H1 (cell line): ENCODE data around the gene GADD45A. TPM values are rescaled to one million over a fixed set of nuclear protein-coding genes. Genes with fewer than 3 reads are reported as not detected.

ENCODE experiments used
- CTCF ChIA-PET: fragments of 300-600 bp; sonication (Branson Sonifier 250); formaldehyde crosslinking; loops from one replicate; lab custom pipeline; 2021; ENCODE audit not compliant: partially characterized antibody; lab: Charles Lee
- POLR2A ChIA-PET: fragments of 300-600 bp; sonication (Branson Sonifier 250); formaldehyde crosslinking; loops from one replicate; lab custom pipeline; 2021; ENCODE audit warnings: inconsistent platforms; ENCODE audit not compliant: partially characterized antibody; lab: Charles Lee
- DNase-seq, 2 experiments: peaks; one replicate each; pipeline versions ENCODE4 v3.0.0 to v3.0.0-alpha.2; 2010 to 2022; ENCODE audit warnings: low spot score in 2 of 2, low read depth in 1 of 2, mixed read lengths in 1 of 2
- FAIRE-seq: peaks from 2 replicates; lab custom pipeline; 2011; peaks lifted over from hg19 to GRCh38; lab: Jason Lieb, UNC
- H2AFZ ChIP-seq: 2 replicates; pipeline ENCODE4 v1.8.1; 2012; ENCODE audit warnings: low read length, inconsistent platforms
- H2AK5ac ChIP-seq: 2 replicates; pipeline ENCODE4 v1.6.1; 2013; ENCODE audit warnings: low read depth, low read length
- H2BK120ac ChIP-seq: replicated peaks from 2 replicates; pipeline ENCODE3; 2013; ENCODE audit warnings: low read depth, low read length, inconsistent platforms
- H2BK12ac ChIP-seq: 2 replicates; pipeline ENCODE4 v1.6.1; 2013; ENCODE audit warnings: low read depth, low read length
- H2BK15ac ChIP-seq: 2 replicates; pipeline ENCODE4 v1.6.1; 2013; ENCODE audit warnings: low read length
- H2BK20ac ChIP-seq: 2 replicates; pipeline ENCODE4 v1.6.1; 2013; ENCODE audit warnings: low read length
- H2BK5ac ChIP-seq: 2 replicates; pipeline ENCODE4 v1.6.1; 2013; ENCODE audit warnings: low read depth, low read length
- H3K14ac ChIP-seq: 2 replicates; pipeline ENCODE4 v1.6.1; 2013; ENCODE audit warnings: inconsistent platforms; ENCODE audit not compliant: insufficient read length
- H3K18ac ChIP-seq: 2 replicates; pipeline ENCODE4 v1.6.1; 2013; ENCODE audit warnings: low read length; ENCODE audit errors: extremely low read depth
- H3K23ac ChIP-seq: 2 replicates; pipeline ENCODE4 v1.6.1; 2013; ENCODE audit warnings: inconsistent platforms; ENCODE audit not compliant: insufficient read length
- H3K23me2 ChIP-seq: 2 replicates; pipeline ENCODE4 v1.6.1; 2013; ENCODE audit warnings: low read depth, low read length
- H3K27ac ChIP-seq: 2 replicates; pipeline ENCODE4 v1.6.1; 2011; ENCODE audit warnings: low read depth, low read length, inconsistent platforms
- H3K27me3 ChIP-seq, 4 experiments: replicated peaks in 1 of 4; 1 replicate in 1 of 4; 2 replicates in 3 of 4; pipeline versions ENCODE4 v1.6.1 to v1.8.1; 2011 to 2013; ENCODE audit warnings: low read length in 3 of 4, mild to moderate bottlenecking in 3 of 4, inconsistent platforms in 2 of 4, mixed read lengths in 2 of 4, moderate library complexity in 1 of 4; ENCODE audit not compliant: control insufficient read depth in 3 of 4, insufficient read depth in 3 of 4; ENCODE audit errors: extremely low read depth in 1 of 4
- H3K36me3 ChIP-seq, 4 experiments: 2 replicates each; pipeline versions ENCODE4 v1.6.1 to v1.8.1; 2011 to 2013; ENCODE audit warnings: mild to moderate bottlenecking in 4 of 4, low read length in 3 of 4, moderate library complexity in 2 of 4, control low read depth in 1 of 4, inconsistent platforms in 1 of 4; ENCODE audit not compliant: insufficient read depth in 4 of 4, control insufficient read depth in 2 of 4
- H3K4ac ChIP-seq: replicated peaks from 2 replicates; pipeline ENCODE3; 2013; ENCODE audit warnings: low read length, low read depth, mixed read lengths, inconsistent platforms; ENCODE audit not compliant: insufficient read length
- H3K4me1 ChIP-seq, 4 experiments: replicated peaks in 1 of 4; 1 replicate in 1 of 4; 2 replicates in 3 of 4; pipeline versions ENCODE4 v1.6.1 to v1.8.1; 2011 to 2013; ENCODE audit warnings: low read length in 3 of 4, inconsistent platforms in 2 of 4, mixed read lengths in 1 of 4; ENCODE audit not compliant: insufficient read depth in 4 of 4, control insufficient read depth in 3 of 4
- H3K4me2 ChIP-seq, 2 experiments: 2 replicates each; pipeline versions ENCODE4 v1.6.1 to v1.8.1; 2011 to 2013; ENCODE audit warnings: low read depth in 2 of 2, low read length in 2 of 2, control low read depth in 1 of 2, inconsistent platforms in 1 of 2, mild to moderate bottlenecking in 1 of 2; ENCODE audit not compliant: insufficient read depth in 1 of 2
- H3K4me3 ChIP-seq, 4 experiments: fragments of 200-600, 300-600 bp in 1 of 4; sonication (generic), shearing (Covaris generic), sonication (Bioruptor Twin) in 1 of 4; 2 replicates each; pipeline versions ENCODE4 v1.5.1 to v1.8.1; 2011 to 2016; ENCODE audit warnings: low read length in 4 of 4, low read depth in 3 of 4, control low read depth in 2 of 4, inconsistent platforms in 2 of 4, mild to moderate bottlenecking in 2 of 4, mixed read lengths in 1 of 4, moderate library complexity in 1 of 4; ENCODE audit not compliant: insufficient read depth in 2 of 4; ENCODE audit errors: extremely low read depth in 1 of 4
- H3K56ac ChIP-seq: replicated peaks from 2 replicates; pipeline ENCODE3; 2013; ENCODE audit warnings: low read depth, mild to moderate bottlenecking, mixed read lengths, low read length, inconsistent platforms; ENCODE audit not compliant: insufficient read length
- H3K79me1 ChIP-seq: 2 replicates; pipeline ENCODE4 v1.6.1; 2013; ENCODE audit warnings: low read depth, low read length, control low read depth
- H3K79me2 ChIP-seq, 2 experiments: 2 replicates each; pipeline versions ENCODE4 v1.6.1 to v1.8.1; 2012 to 2013; ENCODE audit warnings: low read length in 2 of 2, mild to moderate bottlenecking in 2 of 2, inconsistent platforms in 1 of 2; ENCODE audit not compliant: insufficient read depth in 2 of 2, control insufficient read depth in 1 of 2
- H3K9ac ChIP-seq, 4 experiments: replicated peaks in 1 of 4; 1 replicate in 1 of 4; 2 replicates in 3 of 4; pipeline versions ENCODE4 v1.6.1 to v1.8.1; 2011 to 2013; ENCODE audit warnings: low read depth in 3 of 4, low read length in 3 of 4, control low read depth in 2 of 4, mild to moderate bottlenecking in 2 of 4, moderate library complexity in 2 of 4, inconsistent platforms in 1 of 4; ENCODE audit errors: extremely low read depth in 1 of 4
- H3K9me3 ChIP-seq, 2 experiments: 2 replicates each; pipeline versions ENCODE4 v1.6.1 to v1.8.1; 2012 to 2013; ENCODE audit warnings: mild to moderate bottlenecking in 2 of 2, moderate library complexity in 2 of 2, control low read depth in 1 of 2, inconsistent platforms in 1 of 2, low read depth in 1 of 2, low read length in 1 of 2, mixed read lengths in 1 of 2; ENCODE audit not compliant: insufficient read depth in 2 of 2
- H4K20me1 ChIP-seq, 2 experiments: replicated peaks in 1 of 2; 2 replicates each; pipeline versions ENCODE3 to v1.8.1; 2011 to 2013; ENCODE audit warnings: inconsistent platforms in 2 of 2, low read length in 2 of 2, mild to moderate bottlenecking in 1 of 2; ENCODE audit not compliant: insufficient read depth in 2 of 2, control insufficient read depth in 1 of 2
- H4K5ac ChIP-seq: 2 replicates; pipeline ENCODE4 v1.6.1; 2013; ENCODE audit warnings: low read length, low read depth, mixed read lengths, inconsistent platforms; ENCODE audit not compliant: insufficient read length
- H4K8ac ChIP-seq: 2 replicates; pipeline ENCODE4 v1.8.0; 2013; ENCODE audit warnings: mild to moderate bottlenecking, moderate library complexity, low read length, inconsistent platforms; ENCODE audit not compliant: insufficient read depth; ENCODE audit errors: extremely low read depth
- H4K91ac ChIP-seq: replicated peaks from 2 replicates; pipeline ENCODE3; 2013; ENCODE audit warnings: low read length, mixed read lengths, inconsistent platforms; ENCODE audit not compliant: insufficient read length
- ASH2L ChIP-seq: fragments of 200-600, 300-600 bp; sonication (generic); IDR thresholded peaks from one replicate; pipeline ENCODE4 v1.7.1; 2017; ENCODE audit warnings: low read length
- BCL11A ChIP-seq, 2 experiments: IDR thresholded peaks; one replicate each; pipeline ENCODE4 v1.6.1; 2011; ENCODE audit warnings: low read depth in 2 of 2, low read length in 2 of 2, mild to moderate bottlenecking in 2 of 2
- CREB1 ChIP-seq: IDR thresholded peaks from 2 replicates; pipeline ENCODE4 v1.6.1; 2012; ENCODE audit warnings: inconsistent platforms
- E2F6 ChIP-seq: IDR thresholded peaks from 2 replicates; pipeline ENCODE4 v1.6.1; 2012; ENCODE audit warnings: inconsistent platforms
- EGR1 ChIP-seq: IDR thresholded peaks from 2 replicates; pipeline ENCODE4 v1.6.1; 2011; ENCODE audit warnings: low read depth, low read length, borderline replicate concordance
- EZH2 ChIP-seq: fragments of 200-600 bp; sonication (generic); IDR thresholded peaks from 2 replicates; pipeline ENCODE4 v1.7.1; 2012; ENCODE audit warnings: low read depth, mild to moderate bottlenecking, moderate library complexity, low read length, inconsistent platforms; ENCODE audit not compliant: severe bottlenecking
- JUND ChIP-seq: IDR thresholded peaks from 2 replicates; pipeline ENCODE4 v1.6.1; 2011; ENCODE audit warnings: mild to moderate bottlenecking, improper control_type of control experiment, low read length
- POLR2A ChIP-seq, 2 experiments: IDR thresholded peaks; 1 replicate in 1 of 2; 2 replicates in 1 of 2; pipeline ENCODE4 v1.6.1; 2011; ENCODE audit warnings: low read depth in 2 of 2, low read length in 2 of 2, mild to moderate bottlenecking in 2 of 2; ENCODE audit errors: control extremely low read depth in 1 of 2
- POLR2AphosphoS5 ChIP-seq: IDR thresholded peaks from 2 replicates; pipeline ENCODE4 v1.6.1; 2011; ENCODE audit warnings: low read depth, low read length
- RFX5 ChIP-seq: IDR thresholded peaks from 2 replicates; pipeline ENCODE4 v1.6.1; 2011; ENCODE audit warnings: low read depth, low read length, improper control_type of control experiment, borderline replicate concordance
- RNF2 ChIP-seq: fragments of 200-900, 300-1000 bp; sonication (generic); IDR thresholded peaks from 2 replicates; pipeline ENCODE4 v1.7.1; 2016; ENCODE audit warnings: borderline replicate concordance, low read depth, mild to moderate bottlenecking, antibody characterized with exemption, low read length; ENCODE audit not compliant: poor library complexity, severe bottlenecking; ENCODE audit errors: missing control alignments
- RXRA ChIP-seq: IDR thresholded peaks from 2 replicates; pipeline ENCODE4 v1.6.1; 2011; ENCODE audit warnings: low read depth, mild to moderate bottlenecking, low read length, moderate library complexity; ENCODE audit not compliant: insufficient read depth
- SIX5 ChIP-seq: IDR thresholded peaks from 2 replicates; pipeline ENCODE4 v1.6.1; 2011; ENCODE audit warnings: mild to moderate bottlenecking, low read depth, low read length
- SP1 ChIP-seq: IDR thresholded peaks from 2 replicates; pipeline ENCODE4 v1.6.1; 2011; ENCODE audit warnings: low read depth, low read length
- YY1 ChIP-seq: IDR thresholded peaks from 2 replicates; pipeline ENCODE4 v1.6.1; 2011; ENCODE audit warnings: low read depth, mild to moderate bottlenecking, low read length
- WGBS, 2 experiments: shearing (Covaris generic) in 1 of 2; methylation state at CpG; one replicate each; pipeline versions ENCODE4 v1.1.6 to v1.1.7; 2013 to 2015; ENCODE audit warnings: low lambda C conversion rate in 2 of 2, mixed read lengths in 2 of 2, inconsistent platforms in 1 of 2, low coverage in 1 of 2, missing lambda C conversion rate in 1 of 2; ENCODE audit not compliant: insufficient replicate concordance in 2 of 2, insufficient coverage in 1 of 2, insufficient read length in 1 of 2; ENCODE audit errors: extremely low coverage in 1 of 2, missing lambda C conversion rate in 1 of 2; 5-methylcytosine and 5-hydroxymethylcytosine counted together
- polyA plus RNA-seq, 7 experiments: library from polyadenylated mRNA; depleted of rRNA in 3 of 7; stranded (reverse) in 5 of 7; unstranded in 2 of 7; fragments of >200 nt in 5 of 7; fragments of 200-250 nt in 2 of 7; gene quantifications; 1 replicate in 5 of 7; 2 replicates in 1 of 7; 4 replicates in 1 of 7; pipeline versions ENCODE4 v1.2.1 to v1.2.3, GENCODE V29; 2011 to 2013; ENCODE audit warnings: missing spikeins in 2 of 7, mixed read lengths in 2 of 7
- total RNA-seq: library from RNA; stranded (reverse); fragmentation: NEBNext Ultra II Directional; extraction: Animal tissue kit (Norgen Biotek cat#: 25700); gene quantifications from 2 replicates; pipeline ENCODE4 v1.2.1, GENCODE V29; 2021

Gene GADD45A
- total and polyA plus RNA-seq, 2 of the 8 experiments (the other 6 are each of a cell fraction or from before 2014, with no cell fraction given), result 7.6 to 15.6 TPM

- no peak overlapping the region for H3K18ac ChIP-seq
- no peaks in the 10 kb centered on the region; the same call in 1 of the 2 replicates for H3K79me1 ChIP-seq
- no peaks in the 10 kb centered on the region for H3K9me3 ChIP-seq
- H3K56ac ChIP-seq, result no peak overlapping the region
- no peaks in the 10 kb centered on the region for H3K79me2 ChIP-seq
- H3K23ac ChIP-seq, result no peak overlapping the region
- H4K20me1 ChIP-seq, result no peaks in the 10 kb centered on the region
- no peak overlapping the region for H2BK15ac ChIP-seq
- H3K4me1 ChIP-seq, result peaks cover 0 to 5% (median 0%) of the 10 kb centered on the region in 4 experiments; a peak in 1 of 7 replicates
- H2BK20ac ChIP-seq, result no peak overlapping the region
- H3K23me2 ChIP-seq, result no peaks in the 10 kb centered on the region
- CTCF ChIA-PET, result interaction anchor here (0.9 to 1.0 kb wide), 2 partner anchors 12 to 168 kb away, joined by 3 to 4 read pairs; no protein-coding TSS in a partner anchor
- no peak overlapping the region for H3K4me3 ChIP-seq
- WGBS, 2 experiments, result 90% methylated on average over 2 of the region's 2 CpGs; no CpG with 5 or more reads in 1 of the 2 experiments
- no peak for FAIRE-seq
- H3K36me3 ChIP-seq, result no peaks in the 10 kb centered on the region
- DNase-seq, result no peak
- no peak overlapping the region for H3K4me2 ChIP-seq
- H3K27me3 ChIP-seq, result no peaks in the 10 kb centered on the region
- TF ChIP-seq ASH2L (no peak), POLR2A (IDR thresholded peaks at IDR 0.05; ENCODE audit: control extremely low read depth in 1 of 2, low read depth in 2 of 2, low read length in 2 of 2) (no peak), YY1 (no peak), BCL11A (IDR thresholded peaks at IDR 0.05; ENCODE audit: low read depth in 2 of 2, low read length in 2 of 2) (no peak), E2F6 (no peak), EZH2 (no peak), SP1 (no peak), RXRA (no peak), RFX5 (no peak), EGR1 (no peak), SIX5 (no peak), JUND (no peak), RNF2 (no peak), CREB1 (no peak), POLR2AphosphoS5 (no peak)
- TF ChIP-seq, all 59 proteins: peak for 0
- Histone ChIP-seq H4K5ac (no peak overlapping the region), H2BK12ac (no peak overlapping the region), H4K91ac (no peak overlapping the region), H2BK120ac (no peak overlapping the region), H3K4ac (no peak overlapping the region), H3K9ac (no peak overlapping the region), H3K27ac (no peak overlapping the region), H2AFZ (no peak overlapping the region), H2BK5ac (no peak overlapping the region), H3K14ac (no peak overlapping the region), H4K8ac (no peak overlapping the region), H2AK5ac (no peak overlapping the region)
- POLR2A ChIA-PET, result no interaction called here
Observed at GRCh38 chr1:67729872-67730271, 44.9 kb downstream of the GADD45A start.
